Raji (cell line): ENCODE results near the gene GPC3.

Experiments
- POLR2A ChIP-seq: IDR thresholded peaks from 2 replicates; pipeline ENCODE4 v1.6.1; 2011; ENCODE audit warnings: low read depth, low read length, control low read depth; ENCODE audit not compliant: insufficient read depth

GPC3 gene

DNA sequence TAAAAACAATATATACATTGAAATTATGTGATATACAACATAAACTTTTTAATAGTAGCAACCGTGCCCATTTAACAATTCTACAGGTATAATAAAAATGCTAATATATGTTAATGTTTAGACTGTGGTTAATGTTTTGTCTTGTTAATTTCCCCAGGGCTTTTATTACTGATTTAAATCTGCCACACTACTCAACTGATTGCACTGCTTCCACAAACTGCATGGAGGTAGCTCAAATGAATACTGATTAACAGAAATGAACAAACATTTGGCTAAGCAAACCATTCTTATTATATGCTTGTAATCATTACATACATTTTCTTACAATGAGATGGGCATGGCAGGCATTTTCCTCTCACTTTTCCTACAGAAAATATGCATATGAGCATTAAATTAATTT, 275.9 kb downstream of the GPC3 start:
- no peak for TF ChIP-seq POLR2A

DNA sequence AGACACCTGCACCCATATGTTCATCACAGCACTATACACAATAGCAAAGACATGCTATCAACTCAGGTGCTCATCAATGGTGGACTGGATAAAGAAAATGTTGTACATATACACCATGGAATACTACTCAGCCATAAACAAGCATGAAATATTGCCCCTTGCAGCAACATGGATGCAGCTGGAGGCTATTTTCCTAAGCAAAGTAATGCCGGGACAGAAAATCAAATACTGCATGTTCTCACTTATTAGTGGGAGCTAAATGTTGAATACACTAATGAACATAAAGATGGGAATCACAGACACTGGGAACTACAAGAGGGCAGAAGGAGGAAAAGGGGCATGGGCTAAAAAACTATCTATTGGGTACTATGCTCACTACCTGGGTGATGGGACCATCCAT, 278.5 kb downstream of the GPC3 start:
- no peak for TF ChIP-seq POLR2A

DNA sequence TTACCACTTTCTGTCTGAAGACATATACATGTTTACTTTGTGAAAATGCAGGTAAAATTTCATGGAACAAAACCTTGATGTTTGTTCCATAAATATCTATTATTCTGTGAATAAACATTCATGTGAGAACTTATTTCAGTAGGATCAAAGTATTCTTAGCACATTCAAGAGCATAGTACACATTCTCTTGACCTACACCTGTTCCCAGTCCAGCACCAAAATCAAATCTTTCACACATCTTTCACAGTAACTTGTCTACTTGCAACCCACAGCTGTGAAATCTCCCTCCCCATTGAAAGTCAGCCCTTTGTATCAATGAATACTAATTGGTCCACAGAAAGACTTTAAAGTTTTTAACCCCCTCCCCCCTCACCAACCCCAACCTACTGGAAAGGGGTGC, 283.2 kb downstream of the GPC3 start:
- TF ChIP-seq POLR2A, result no peak

DNA sequence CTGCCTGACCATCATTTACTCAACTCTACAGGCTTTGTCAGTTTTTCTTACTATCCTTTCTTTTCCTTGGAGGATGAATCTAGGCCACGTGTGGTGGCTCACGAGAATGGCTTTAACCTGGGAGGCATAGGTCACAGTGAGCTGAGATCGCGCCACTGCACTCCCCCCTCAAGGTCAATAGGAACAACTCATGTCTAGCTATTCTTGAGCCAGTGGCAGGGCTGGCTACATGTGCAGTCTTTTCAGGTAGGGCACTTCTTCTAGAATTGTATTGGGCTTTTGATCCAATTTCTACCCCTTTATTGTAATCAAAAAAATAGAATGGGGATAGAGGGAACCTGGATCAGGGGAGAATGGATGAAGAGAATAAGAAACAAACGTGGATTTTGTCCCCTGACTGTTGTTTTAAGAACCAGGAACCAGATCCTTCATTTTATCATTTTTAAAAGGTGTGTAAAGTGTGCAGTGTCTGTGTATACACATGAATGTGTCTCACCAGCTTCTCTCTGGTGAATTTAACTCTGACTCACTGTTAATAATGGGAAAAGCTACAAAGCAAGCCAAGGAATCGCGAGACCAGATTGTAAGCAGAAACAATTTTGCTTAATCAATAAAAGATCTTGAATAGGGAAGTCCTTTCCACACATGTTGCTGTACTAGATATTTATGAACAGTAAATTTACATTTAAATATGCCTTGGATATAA, 286.2 kb downstream of the GPC3 start:
- no peak for TF ChIP-seq POLR2A

DNA sequence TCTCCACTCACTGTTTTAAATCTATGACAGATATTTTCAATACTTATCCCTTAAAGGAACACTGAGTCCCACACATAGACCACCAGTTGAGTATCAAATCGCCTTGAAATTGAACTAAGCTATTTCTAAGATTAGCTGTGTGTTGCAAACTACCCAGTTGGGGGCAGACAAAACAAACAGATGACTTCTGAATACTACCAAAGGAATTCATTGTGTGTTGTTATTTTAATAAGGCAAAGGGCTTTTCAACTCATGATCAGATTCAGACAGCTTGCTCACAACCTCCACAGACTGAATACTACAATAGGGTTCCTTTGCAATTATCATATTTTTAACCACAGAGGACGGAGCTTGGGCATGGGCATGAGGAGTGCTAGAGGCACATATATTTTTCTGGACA, 287.1 kb downstream of the GPC3 start:
- TF ChIP-seq POLR2A, result no peak

DNA sequence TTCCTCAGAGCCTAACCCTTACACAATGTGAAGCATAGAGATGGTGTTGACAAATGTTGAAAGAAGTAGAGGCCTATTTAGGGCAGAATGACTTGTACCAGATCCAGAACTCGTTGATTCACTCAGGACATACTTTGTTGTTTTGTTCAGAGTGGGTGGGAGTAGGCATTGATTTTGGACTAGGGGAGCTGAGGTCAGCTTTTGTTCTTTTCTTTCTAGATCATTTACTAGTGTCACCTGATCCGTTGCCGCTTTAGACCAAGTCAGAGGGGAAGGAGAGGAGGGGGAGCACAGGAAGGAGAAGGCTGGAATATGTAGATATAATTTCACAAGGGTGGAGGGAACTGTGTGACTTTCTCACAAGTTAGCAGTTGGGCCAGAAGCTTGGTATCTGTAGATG, 287.7 kb downstream of the GPC3 start:
- TF ChIP-seq POLR2A, result no peak

DNA sequence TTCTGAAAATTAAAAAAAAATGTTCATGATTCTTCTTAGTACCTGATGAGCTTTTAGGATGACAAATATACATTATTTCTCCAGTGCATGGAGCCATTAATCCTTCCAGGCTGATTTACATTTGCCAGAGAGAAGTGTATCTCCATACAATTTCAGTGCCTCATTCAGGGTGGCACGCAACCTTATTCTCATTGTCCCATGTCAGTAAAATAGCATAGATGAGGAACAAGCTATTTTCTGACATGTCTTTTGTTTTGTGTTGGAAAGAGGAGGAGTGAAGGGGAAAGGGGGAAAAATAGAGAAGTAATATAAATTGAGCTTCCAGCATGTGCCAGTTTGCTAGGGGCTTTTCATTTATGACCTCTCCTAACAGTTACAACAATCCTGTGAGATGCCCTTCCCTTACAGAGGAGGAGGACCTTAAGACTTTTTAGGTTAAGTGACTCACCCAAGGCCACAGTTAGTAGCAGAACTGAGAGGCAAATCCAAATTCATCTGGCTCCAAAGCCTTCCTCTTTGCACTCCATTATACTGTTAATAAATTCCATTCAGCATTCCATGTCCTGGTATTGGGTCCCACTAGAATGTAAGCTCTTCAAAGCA, 295.3 kb downstream of the GPC3 start:
- TF ChIP-seq POLR2A, result no peak

DNA sequence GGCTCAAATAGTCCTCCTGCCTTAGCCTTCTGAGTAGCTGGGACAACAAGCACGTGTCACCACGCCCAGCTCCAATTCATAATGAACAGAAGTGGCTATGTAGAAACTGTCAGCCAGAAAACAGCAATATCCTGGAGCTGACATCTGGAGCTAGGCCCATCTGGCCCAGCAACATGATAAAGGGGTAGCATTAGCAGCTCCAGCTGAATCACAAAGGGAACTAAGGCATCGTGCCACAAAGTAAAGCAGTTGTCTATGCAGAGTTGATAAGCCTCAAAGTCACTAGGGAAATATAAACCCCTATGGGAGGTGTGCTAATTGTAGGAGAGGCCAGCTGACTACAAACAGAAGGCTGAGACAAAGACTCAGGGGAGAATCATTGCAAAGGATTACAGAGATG, 299.6 kb downstream of the GPC3 start:
- no peak for TF ChIP-seq POLR2A

DNA sequence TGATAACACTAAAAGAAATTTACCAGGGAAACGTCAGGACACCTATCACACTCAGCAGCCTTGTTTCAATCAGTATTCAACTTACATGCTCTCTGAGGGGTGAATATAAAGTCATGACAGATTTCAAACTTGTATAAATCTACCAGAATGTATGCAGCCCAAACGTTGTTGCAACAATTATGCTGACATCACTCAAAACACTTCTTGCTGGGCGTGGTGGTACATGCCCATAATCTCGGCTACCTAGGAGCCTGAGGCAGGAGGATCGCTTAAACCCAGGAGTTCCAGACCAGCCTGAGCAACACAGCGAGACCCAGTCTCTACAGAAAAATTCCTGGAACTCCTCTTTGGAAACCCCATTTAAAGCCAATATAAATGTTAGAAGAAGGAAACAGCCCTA, 303.5 kb downstream of the GPC3 start:
- TF ChIP-seq POLR2A, result no peak

DNA sequence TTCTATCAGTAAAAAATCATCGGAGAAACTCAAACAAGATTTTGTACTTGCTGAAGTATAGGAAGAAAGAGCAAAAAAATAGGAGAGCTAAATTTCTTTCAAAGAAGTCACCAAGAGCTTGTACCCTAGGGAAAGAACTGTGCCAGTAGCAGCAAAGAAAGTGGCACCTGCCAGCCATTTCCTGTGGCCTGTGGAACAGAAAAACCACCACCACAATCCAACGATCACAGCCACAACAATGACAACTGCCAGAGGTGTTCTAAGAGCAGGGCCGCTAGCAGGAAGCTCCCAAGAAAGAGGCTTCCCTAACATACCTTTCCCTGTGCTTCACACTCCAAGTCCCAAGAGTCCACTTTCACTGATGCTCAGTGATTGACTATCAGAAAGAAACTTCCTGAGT, 304.0 kb downstream of the GPC3 start:
- TF ChIP-seq POLR2A, result no peak

DNA sequence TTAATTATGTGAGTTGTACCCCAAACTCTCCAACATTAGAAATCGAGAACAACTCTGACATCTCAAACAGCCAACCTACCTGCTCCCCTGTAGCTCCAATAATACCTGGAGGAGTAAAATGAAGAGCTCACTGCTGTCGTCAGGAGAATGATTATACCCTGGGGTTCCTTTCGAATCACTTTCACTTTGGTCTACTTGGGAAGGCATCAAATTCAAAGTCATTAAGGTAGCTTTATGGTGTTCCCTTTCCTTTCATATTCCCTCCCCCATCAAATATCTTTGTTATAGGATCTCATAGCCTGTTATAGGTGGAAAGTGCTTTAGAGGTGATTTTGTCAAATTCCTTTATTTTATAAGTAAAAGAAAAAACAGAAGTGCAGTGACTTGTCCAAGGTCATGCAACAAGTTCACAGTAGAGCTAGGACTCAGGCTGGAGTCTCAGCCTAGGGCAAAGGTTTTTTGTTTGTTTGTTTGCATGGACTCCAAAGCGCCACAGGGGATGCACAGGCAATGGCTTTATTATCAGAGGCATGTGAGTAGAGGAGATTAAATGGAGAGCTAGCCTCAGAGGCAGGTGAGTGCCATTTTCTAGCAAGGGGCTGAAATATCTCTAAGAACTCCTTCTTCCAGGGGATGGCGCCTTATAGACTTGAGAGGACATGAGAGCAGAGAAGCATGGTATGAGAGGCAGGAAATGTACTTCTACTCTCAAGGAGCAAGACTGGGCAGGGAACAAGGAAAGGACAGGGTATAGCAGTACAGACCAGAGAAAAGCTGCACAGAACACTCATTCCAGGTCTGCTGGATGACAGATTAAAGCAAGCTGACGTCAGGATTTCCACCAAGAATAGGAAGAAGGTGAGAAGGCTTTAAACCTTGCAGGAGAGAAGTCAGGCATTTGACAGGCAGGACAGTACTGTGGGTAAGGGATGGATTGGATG, 308.0 kb downstream of the GPC3 start:
- no peak for TF ChIP-seq POLR2A

DNA sequence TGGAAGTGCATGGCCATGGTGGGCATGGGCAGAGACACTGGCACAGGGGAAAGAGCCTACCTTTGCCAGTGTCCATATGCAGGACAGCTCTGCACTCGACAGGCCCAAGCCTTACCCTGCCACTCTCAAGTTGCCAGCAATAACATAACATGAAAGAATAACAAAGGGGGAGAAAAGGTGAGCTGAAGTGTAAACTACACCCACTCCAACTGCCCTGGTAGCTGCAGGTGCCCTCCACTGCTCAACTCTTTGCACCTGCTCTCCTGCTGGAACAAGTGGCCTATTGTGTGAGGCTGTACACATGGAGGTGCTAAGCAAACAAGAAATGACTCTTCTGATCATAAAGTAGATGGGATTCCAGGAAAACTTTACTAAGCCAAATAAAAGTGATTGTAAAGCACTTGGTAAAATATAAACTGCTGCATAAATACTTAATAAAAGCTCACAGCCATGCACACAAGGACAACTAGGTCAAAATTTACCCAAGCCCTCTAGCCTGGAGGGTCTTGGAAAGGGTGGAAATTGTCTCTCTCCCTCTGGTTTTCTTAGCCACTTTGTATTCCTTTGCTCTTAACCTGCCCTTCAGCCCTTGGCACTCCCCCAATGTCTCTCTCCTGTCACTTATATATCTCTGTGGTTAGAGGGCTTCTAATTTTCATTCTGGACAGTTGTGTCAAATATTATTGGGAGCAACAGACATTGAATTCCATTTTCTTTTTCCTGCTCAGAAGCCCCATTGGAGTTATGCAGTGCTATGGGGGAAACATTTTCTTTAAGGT, 308.9 kb downstream of the GPC3 start:
- TF ChIP-seq POLR2A, result no peak

DNA sequence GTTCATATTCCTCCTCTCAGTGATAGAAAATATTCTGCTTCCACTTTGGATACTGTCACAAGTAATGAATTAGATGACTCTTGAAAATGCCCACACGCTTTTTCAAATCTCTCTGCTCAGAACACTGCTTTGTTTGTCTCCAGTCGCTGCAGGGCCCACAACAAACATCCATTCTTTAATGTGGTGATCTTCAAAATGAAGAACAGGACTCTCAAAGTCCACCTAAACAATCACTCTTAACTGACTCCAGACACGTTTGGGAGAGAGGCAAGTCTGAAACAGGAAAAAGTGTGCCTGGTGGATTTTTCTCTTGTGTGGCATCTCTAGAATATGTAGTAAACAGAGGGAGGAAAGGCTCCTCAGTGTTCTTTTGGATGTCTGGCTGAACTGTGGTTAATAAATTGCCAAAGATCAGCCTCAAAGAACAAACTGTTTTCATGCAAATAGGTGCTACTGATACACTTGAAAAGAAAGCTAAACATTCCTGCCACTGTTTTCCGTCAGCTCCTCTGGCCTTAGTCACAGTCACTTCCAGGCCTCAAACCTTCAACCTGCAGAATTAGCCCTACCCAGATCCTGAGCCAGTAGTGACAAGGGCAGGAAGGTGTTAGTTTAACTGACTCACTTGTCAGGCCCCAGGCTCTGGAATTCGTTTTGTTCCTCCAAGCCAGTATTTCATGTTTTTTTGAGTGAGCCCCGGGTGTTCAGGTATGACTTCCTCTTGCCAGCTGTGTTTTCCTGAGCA, 310.5 kb downstream of the GPC3 start:
- TF ChIP-seq POLR2A, result no peak

DNA sequence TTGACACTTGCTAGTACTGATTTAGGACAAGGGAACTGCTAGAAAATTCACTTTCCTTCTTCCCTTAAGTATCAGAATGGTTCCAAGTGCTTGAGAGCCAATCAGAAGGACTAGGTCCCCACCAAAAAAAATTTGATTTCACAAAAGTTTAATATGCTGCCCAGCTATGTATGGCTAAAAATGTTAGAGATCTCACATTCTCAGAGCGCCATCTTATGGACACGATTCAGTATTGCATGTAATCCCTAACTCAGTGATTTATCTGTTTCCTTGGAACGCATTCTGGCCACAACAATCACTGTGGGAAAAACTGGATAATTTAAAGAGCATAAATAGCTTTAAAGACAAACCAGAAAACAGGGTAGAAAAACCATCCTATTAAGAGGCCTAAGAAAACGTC, 315.0 kb downstream of the GPC3 start:
- no peak for TF ChIP-seq POLR2A
